Naive thymus-derived CD4-positive, alpha-beta T cell (primary cell): ENCODE results near the gene NOTO. TPM values are rescaled to one million over a fixed set of nuclear protein-coding genes. Genes with fewer than 3 reads are reported as not detected.

Experiments
- ATAC-seq: fragments of 150-1000 bp; cut with Tn5 transposase; 2 replicates; pipeline ENCODE4 v1.10.0; 2021; ENCODE audit warnings: mild to moderate bottlenecking, moderate library complexity
- CTCF ChIA-PET: fragments of 350-600 bp; sonication (Branson Sonifier 250); formaldehyde crosslinking; loops from one replicate; lab custom pipeline; 2021; ENCODE audit warnings: antibody characterized with exemption; lab: Charles Lee
- POLR2A ChIA-PET: fragments of 350-600 bp; sonication (Branson Sonifier 250); formaldehyde crosslinking; loops from one replicate; lab custom pipeline; 2021; ENCODE audit warnings: antibody characterized with exemption, inconsistent platforms; lab: Charles Lee
- DNase-seq, 9 donors: peaks; one replicate each; pipeline versions ENCODE4 v3.0.0 to v3.0.0-alpha.2; 2020 to 2022; ENCODE audit warnings: mixed read lengths in 1 of 9
- H3K27ac ChIP-seq: one replicate; pipeline ENCODE4 v1.7.0; 2013; ENCODE audit warnings: mild to moderate bottlenecking, low read depth, low read length, moderate library complexity
- H3K27me3 ChIP-seq, 2 donors: one replicate each; pipeline ENCODE4 v1.7.0; 2013; ENCODE audit warnings: low read length in 2 of 2, mild to moderate bottlenecking in 2 of 2, moderate library complexity in 2 of 2; ENCODE audit not compliant: control insufficient read depth in 2 of 2, insufficient read depth in 2 of 2
- H3K36me3 ChIP-seq, 3 experiments: 1 replicate in 2 of 3; 2 replicates in 1 of 3; pipeline ENCODE4 v1.7.0; 2013; ENCODE audit warnings: low read length in 3 of 3, mild to moderate bottlenecking in 3 of 3, moderate library complexity in 1 of 3; ENCODE audit not compliant: insufficient read depth in 3 of 3, control insufficient read depth in 2 of 3
- H3K4me1 ChIP-seq, 2 donors: one replicate each; pipeline ENCODE4 v1.7.0; 2013; ENCODE audit warnings: low read length in 2 of 2, mild to moderate bottlenecking in 2 of 2, moderate library complexity in 1 of 2; ENCODE audit not compliant: control insufficient read depth in 2 of 2, insufficient read depth in 2 of 2
- H3K4me3 ChIP-seq: 2 replicates; pipeline ENCODE4 v1.7.0; 2013; ENCODE audit warnings: mild to moderate bottlenecking, low read length
- H3K9me3 ChIP-seq, 3 experiments: 1 replicate in 2 of 3; 2 replicates in 1 of 3; pipeline ENCODE4 v1.7.0; 2013; ENCODE audit warnings: low read length in 3 of 3; ENCODE audit not compliant: control insufficient read depth in 2 of 3
- H3K27ac Mint-ChIP-seq, 9 donors: one replicate each; pipeline ENCODE4 v1.8.0; 2020 to 2022; ENCODE audit warnings: mixed read lengths in 9 of 9, mild to moderate bottlenecking in 8 of 9, moderate library complexity in 5 of 9, inconsistent platforms in 2 of 9
- H3K27me3 Mint-ChIP-seq, 5 donors: one replicate each; pipeline ENCODE4 v1.8.0; 2021 to 2022; ENCODE audit warnings: mixed read lengths in 5 of 5, mild to moderate bottlenecking in 1 of 5
- H3K36me3 Mint-ChIP-seq, 5 donors: one replicate each; pipeline ENCODE4 v1.8.0; 2020 to 2022; ENCODE audit warnings: mixed read lengths in 5 of 5, mild to moderate bottlenecking in 3 of 5, inconsistent platforms in 1 of 5
- H3K4me1 Mint-ChIP-seq, 7 donors: one replicate each; pipeline ENCODE4 v1.8.0; 2020 to 2022; ENCODE audit warnings: mixed read lengths in 7 of 7, mild to moderate bottlenecking in 3 of 7, inconsistent platforms in 1 of 7
- H3K4me3 Mint-ChIP-seq, 10 donors: one replicate each; pipeline ENCODE4 v1.8.0; 2020 to 2022; ENCODE audit warnings: mild to moderate bottlenecking in 10 of 10, mixed read lengths in 10 of 10, moderate library complexity in 6 of 10, inconsistent platforms in 2 of 10
- H3K9me3 Mint-ChIP-seq, 11 donors: one replicate each; pipeline ENCODE4 v1.8.0; 2020 to 2022; ENCODE audit warnings: mixed read lengths in 11 of 11, mild to moderate bottlenecking in 4 of 11, inconsistent platforms in 1 of 11, moderate library complexity in 1 of 11
- intact Hi-C, 2 donors: fragments of 100-400 bp; cut with micrococcal nuclease; formaldehyde crosslinking; loops; one replicate each; pipeline ENCODE4 v1.15.1; 2023
- polyA plus RNA-seq, 2 donors: library from polyadenylated mRNA; unstranded; fragments of 300-500 nt; fragmentation: Illumina TruSeq; gene quantifications; one replicate each; pipeline ENCODE4 v1.2.3, GENCODE V29; 2021
- total RNA-seq, 6 experiments: library from RNA in 5 of 6; stranded (reverse) in 5 of 6; gene quantifications; 1 replicate in 5 of 6; 2 replicates in 1 of 6; pipeline ENCODE4 v1.2.3 and lab custom pipeline; 2021 to 2026

The NOTO gene
- total and polyA plus RNA-seq, 7 experiments from 2014 or later = not detected

GRCh38 chr2:73250872-73251846, 48.8 kb downstream of the NOTO start:
- H3K27ac Mint-ChIP-seq = no peak overlapping the region
- Histone ChIP-seq H3K36me3 (peaks cover 30 to 82% (median 31%) of the 10 kb centered on the region in 3 experiments), H3K27ac (no peak overlapping the region), H3K4me1 (no peaks in the 10 kb centered on the region), H3K4me3 (no peak overlapping the region), H3K27me3 (no peaks in the 10 kb centered on the region), H3K9me3 (no peaks in the 10 kb centered on the region)
- peaks cover 0 to 10% (median 0%) of the 10 kb centered on the region in 7 donors for H3K4me1 Mint-ChIP-seq
- no peak overlapping the region for H3K4me3 Mint-ChIP-seq
- ChIA-PET POLR2A (interaction anchor here (1.0 to 2.2 kb wide), 2 partner anchors 16 to 17 kb away, joined by 3 to 12 read pairs; partner anchors contain the start of gene CCT7), CTCF (interaction anchor here (1.7 kb wide), 1 partner anchor 15 kb away, joined by 4 read pairs; no protein-coding TSS in a partner anchor)
- no peaks in the 10 kb centered on the region for H3K27me3 Mint-ChIP-seq
- intact Hi-C loops = no loop called here
- no peak for ATAC-seq
- peaks cover 9 to 53% (median 31%) of the 10 kb centered on the region in 5 donors for H3K36me3 Mint-ChIP-seq
- no peaks in the 10 kb centered on the region for H3K9me3 Mint-ChIP-seq
- no peak for DNase-seq

GRCh38 chr2:73252238-73253027, 50.1 kb downstream of the NOTO start:
- CTCF ChIA-PET = no interaction called here
- Mint-ChIP-seq H3K27me3 (no peaks in the 10 kb centered on the region), H3K4me1 (peaks cover 0 to 9% (median 3%) of the 10 kb centered on the region in 7 donors), H3K36me3 (peaks cover 0 to 41% (median 22%) of the 10 kb centered on the region in 5 donors), H3K4me3 (no peak overlapping the region), H3K9me3 (no peaks in the 10 kb centered on the region), H3K27ac (peak overlapping the region in 3 of 9 donors; percentile 30 to 45 (median 43))
- H3K36me3 ChIP-seq = peaks cover 20 to 69% (median 21%) of the 10 kb centered on the region in 3 experiments
- H3K27me3 ChIP-seq = no peaks in the 10 kb centered on the region
- intact Hi-C loops = loop anchor here in 1 of 2 donors (2.0 kb wide), 1 partner anchor 18 kb away; the partner anchor contains the start of gene CCT7
- POLR2A ChIA-PET = no interaction called here
- ATAC-seq = no peak
- no peak overlapping the region for H3K27ac ChIP-seq
- H3K4me3 ChIP-seq = no peak overlapping the region
- no peaks in the 10 kb centered on the region for H3K9me3 ChIP-seq
- no peaks in the 10 kb centered on the region for H3K4me1 ChIP-seq
- no peak for DNase-seq

DNA sequence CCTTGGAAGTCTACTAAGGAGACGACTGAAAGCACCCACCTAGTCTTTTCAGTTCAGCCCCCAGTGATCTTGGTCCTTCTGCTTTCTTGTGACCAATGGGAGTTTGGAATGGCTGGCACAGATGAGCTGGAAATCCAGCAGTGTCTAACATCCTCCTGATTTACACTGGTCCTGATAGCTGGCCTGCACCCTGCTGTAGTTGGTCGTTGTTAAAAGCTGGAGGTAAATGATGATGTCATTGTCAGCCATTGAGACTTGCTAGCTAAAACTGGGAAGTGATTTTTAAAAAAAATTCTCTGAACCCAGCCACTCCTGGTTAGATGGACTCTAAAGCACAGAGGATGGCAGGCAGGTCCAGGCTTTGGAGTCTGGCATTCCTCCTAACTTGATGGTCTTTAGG, 51.0 kb downstream of the NOTO start:
- POLR2A ChIA-PET = interaction anchor here (1.2 kb wide), 1 partner anchor 19 kb away, joined by 4 read pairs; the partner anchor contains the start of gene CCT7
- H3K27ac Mint-ChIP-seq = peak overlapping the region in 2 of 9 donors; percentile 23 to 52

DNA sequence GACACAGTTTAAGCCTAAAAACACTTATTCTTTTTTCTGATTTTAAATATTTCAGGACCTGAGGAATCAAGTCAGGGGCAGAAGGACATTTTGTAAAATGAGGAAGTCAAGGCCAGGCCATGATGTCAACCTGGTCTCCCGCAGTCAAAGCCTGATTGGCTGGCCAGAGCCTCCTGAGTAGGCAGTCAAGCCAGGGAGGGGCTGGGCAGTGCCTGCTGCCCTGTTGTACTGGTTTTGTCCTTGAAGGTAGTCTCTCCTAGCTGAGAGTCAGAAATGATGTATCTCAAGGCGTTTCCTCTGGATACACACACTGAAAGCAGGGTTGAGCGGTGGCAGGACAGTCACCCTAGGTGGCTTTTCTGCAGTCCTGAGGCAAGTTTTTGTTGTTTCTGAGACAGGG, 51.5 kb downstream of the NOTO start:
- ATAC-seq (peak; percentile 25), DNase-seq (no peak)
- Mint-ChIP-seq H3K4me3 (no peak overlapping the region), H3K27me3 (no peaks in the 10 kb centered on the region), H3K9me3 (no peaks in the 10 kb centered on the region), H3K36me3 (peaks cover 0 to 35% (median 22%) of the 10 kb centered on the region in 5 donors), H3K27ac (peak overlapping the region in 2 of 9 donors; percentile 3 to 25), H3K4me1 (peaks cover 0 to 16% (median 8%) of the 10 kb centered on the region in 7 donors)
- POLR2A ChIA-PET = interaction anchor here (1.1 to 1.2 kb wide), 2 partner anchors 9 to 20 kb away, joined by 3 to 4 read pairs; partner anchors contain the start of gene CCT7
- H3K27me3 ChIP-seq = no peaks in the 10 kb centered on the region
- H3K4me1 ChIP-seq = peaks cover 0 to 6% of the 10 kb centered on the region in 2 donors
- peaks cover 20 to 62% (median 21%) of the 10 kb centered on the region in 3 experiments for H3K36me3 ChIP-seq
- CTCF ChIA-PET = no interaction called here
- H3K27ac ChIP-seq = no peak overlapping the region
- H3K9me3 ChIP-seq = no peaks in the 10 kb centered on the region
- intact Hi-C loops = loop anchor here in 1 of 2 donors (2.0 kb wide), 1 partner anchor 19 kb away; the partner anchor contains the start of gene CCT7
- no peak overlapping the region for H3K4me3 ChIP-seq

More for the DNA sequence above, 51.0 kb downstream of the NOTO start:
- no peaks in the 10 kb centered on the region for H3K27me3 ChIP-seq
- Mint-ChIP-seq H3K4me1 (peaks cover 0 to 14% (median 6%) of the 10 kb centered on the region in 7 donors), H3K36me3 (peaks cover 0 to 38% (median 22%) of the 10 kb centered on the region in 5 donors), H3K27me3 (no peaks in the 10 kb centered on the region), H3K4me3 (no peak overlapping the region), H3K9me3 (no peaks in the 10 kb centered on the region)
- ATAC-seq (no peak), DNase-seq (no peak)
- intact Hi-C loops = loop anchor here in 1 of 2 donors (2.0 kb wide), 1 partner anchor 19 kb away; the partner anchor contains the start of gene CCT7
- H3K36me3 ChIP-seq = peaks cover 20 to 62% (median 21%) of the 10 kb centered on the region in 3 experiments
- H3K4me1 ChIP-seq = peaks cover 0 to 6% of the 10 kb centered on the region in 2 donors
- no peaks in the 10 kb centered on the region for H3K9me3 ChIP-seq
- CTCF ChIA-PET = no interaction called here
- H3K27ac ChIP-seq = peak overlapping the region; percentile 31
- H3K4me3 ChIP-seq = no peak overlapping the region

GRCh38 chr2:73254343-73255006, 52.1 kb downstream of the NOTO start:
- Histone ChIP-seq H3K9me3 (no peaks in the 10 kb centered on the region), H3K27ac (no peak overlapping the region), H3K36me3 (peaks cover 15 to 62% (median 21%) of the 10 kb centered on the region in 3 experiments), H3K27me3 (no peaks in the 10 kb centered on the region), H3K4me1 (peaks cover 0 to 6% of the 10 kb centered on the region in 2 donors), H3K4me3 (no peak overlapping the region)
- no peak for DNase-seq
- ChIA-PET CTCF (no interaction called here), POLR2A (interaction anchor here (1.1 to 1.2 kb wide), 3 partner anchors 8 to 20 kb away, joined by 3 to 4 read pairs (median 4); partner anchors contain the start of gene CCT7)
- peak overlapping the region in 3 of 9 donors; percentile 20 to 71 (median 51) for H3K27ac Mint-ChIP-seq
- H3K9me3 Mint-ChIP-seq = no peaks in the 10 kb centered on the region
- no peak for ATAC-seq
- H3K36me3 Mint-ChIP-seq = peaks cover 0 to 32% (median 19%) of the 10 kb centered on the region in 5 donors
- intact Hi-C loops = no loop called here
- no peaks in the 10 kb centered on the region for H3K27me3 Mint-ChIP-seq
- H3K4me3 Mint-ChIP-seq = no peak overlapping the region
- peaks cover 0 to 18% (median 9%) of the 10 kb centered on the region in 7 donors for H3K4me1 Mint-ChIP-seq
